Loucy (cell line): ENCODE measurements around the gene GJB6.
A peak's percentile ranks its signal among the peaks of the same experiment; 100 is the strongest.

ENCODE experiments used
- H2AFZ ChIP-seq: fragments of 200-600 bp; sonication (generic); 2 replicates; pipeline ENCODE4 v1.6.0; 2016; ENCODE audit warnings: antibody characterized with exemption, mild to moderate bottlenecking, low read length, moderate library complexity
- H3F3A ChIP-seq: fragments of 200-600 bp; 2 replicates; pipeline ENCODE4 v1.6.0; 2016; ENCODE audit warnings: antibody characterized with exemption, low read depth, mild to moderate bottlenecking
- H3K27me3 ChIP-seq: fragments of 200-600 bp; sonication (generic); 2 replicates; pipeline ENCODE4 v1.6.1; 2014; ENCODE audit warnings: low read length, mild to moderate bottlenecking; ENCODE audit not compliant: insufficient read depth, poor library complexity, severe bottlenecking
- H3K36me3 ChIP-seq: fragments of 200-600 bp; sonication (generic); 2 replicates; pipeline ENCODE4 v1.6.1; 2016; ENCODE audit warnings: low read length; ENCODE audit not compliant: insufficient read depth
- H3K4me1 ChIP-seq: fragments of 200-600 bp; sonication (generic); 2 replicates; pipeline ENCODE4 v1.5.1; 2014; ENCODE audit warnings: low read length, mild to moderate bottlenecking; ENCODE audit not compliant: insufficient read depth, poor library complexity, severe bottlenecking
- H3K4me2 ChIP-seq: fragments of 200-600 bp; sonication (generic); 2 replicates; pipeline ENCODE4 v1.6.0; 2014; ENCODE audit warnings: antibody characterized with exemption, low read length, low read depth, mild to moderate bottlenecking; ENCODE audit not compliant: poor library complexity, severe bottlenecking
- H3K4me3 ChIP-seq: fragments of 200-600 bp; sonication (generic); 2 replicates; pipeline ENCODE4 v1.5.1; 2014; ENCODE audit warnings: low read length, mild to moderate bottlenecking, mixed read lengths; ENCODE audit not compliant: poor library complexity, severe bottlenecking
- H3K79me2 ChIP-seq: fragments of 200-600 bp; sonication (generic); 2 replicates; pipeline ENCODE4 v1.6.1; 2014; ENCODE audit warnings: low read length; ENCODE audit not compliant: insufficient read depth
- H3K9ac ChIP-seq: fragments of 200-600 bp; sonication (generic); 2 replicates; pipeline ENCODE4 v1.6.0; 2014; ENCODE audit warnings: mild to moderate bottlenecking, low read depth, low read length, moderate library complexity; ENCODE audit not compliant: poor library complexity, severe bottlenecking
- H3K9me2 ChIP-seq: fragments of 200-600 bp; sonication (generic); replicated peaks from 2 replicates; pipeline ENCODE4 v1.6.1; 2016; ENCODE audit warnings: low read depth, low read length, mixed read lengths
- H3K9me3 ChIP-seq: fragments of 200-600 bp; sonication (generic); 2 replicates; pipeline ENCODE4 v1.6.1; 2014; ENCODE audit warnings: mild to moderate bottlenecking, antibody characterized with exemption, low read length, low read depth; ENCODE audit not compliant: insufficient read depth
- H4K20me1 ChIP-seq: fragments of 200-600 bp; sonication (generic); 2 replicates; pipeline ENCODE4 v1.6.0; 2014; ENCODE audit warnings: antibody characterized with exemption, low read length, mild to moderate bottlenecking; ENCODE audit not compliant: insufficient read depth, poor library complexity, severe bottlenecking
- EZH2phosphoT487 ChIP-seq: fragments of 200-600 bp; IDR thresholded peaks from 2 replicates; pipeline ENCODE4 v1.6.1; 2018; ENCODE audit warnings: antibody characterized with exemption, mild to moderate bottlenecking, moderate library complexity, borderline replicate concordance
- TF ChIP-seq, protein P1 (sequence below): fragments of 200-600 bp; sonication (generic); conservative IDR thresholded peaks from 2 replicates; pipeline ENCODE4 v1.5.1; 2014; ENCODE audit warnings: mild to moderate bottlenecking, antibody characterized with exemption, low read length

Gene GJB6

DNA sequence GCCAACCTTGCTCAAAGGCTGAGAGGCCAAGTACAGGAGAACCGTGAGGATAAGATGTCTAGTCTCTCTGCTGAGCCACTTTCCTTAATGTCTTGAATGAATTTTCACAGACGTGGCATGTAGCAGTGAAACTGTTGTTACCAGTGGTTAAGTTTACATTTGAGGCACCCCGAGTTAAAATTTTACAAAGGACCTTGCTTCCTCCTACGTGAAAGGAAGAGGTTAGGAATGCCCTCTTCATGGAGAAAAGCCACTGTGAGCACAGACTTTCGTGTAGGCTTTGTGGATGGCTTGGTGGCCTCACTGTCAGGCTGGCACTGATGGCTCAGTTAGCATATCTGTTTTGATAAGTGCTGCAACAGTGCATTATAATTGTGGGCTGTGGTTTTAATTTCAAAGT is 42.0 kb downstream of the GJB6 start:
- Histone ChIP-seq H2AFZ (no peak overlapping the region), H3K9me3 (no peaks in the 10 kb centered on the region), H3K4me2 (no peak overlapping the region), H3K4me3 (no peak overlapping the region), H3K27me3 (no peaks in the 10 kb centered on the region), H4K20me1 (no peaks in the 10 kb centered on the region), H3K9ac (no peak overlapping the region), H3K4me1 (no peaks in the 10 kb centered on the region), H3K36me3 (no peaks in the 10 kb centered on the region), H3F3A (no peaks in the 10 kb centered on the region), H3K79me2 (no peaks in the 10 kb centered on the region), H3K9me2 (no peaks in the 10 kb centered on the region)
- no peak for TF ChIP-seq EZH2phosphoT487
- TF ChIP-seq, protein P1, sequence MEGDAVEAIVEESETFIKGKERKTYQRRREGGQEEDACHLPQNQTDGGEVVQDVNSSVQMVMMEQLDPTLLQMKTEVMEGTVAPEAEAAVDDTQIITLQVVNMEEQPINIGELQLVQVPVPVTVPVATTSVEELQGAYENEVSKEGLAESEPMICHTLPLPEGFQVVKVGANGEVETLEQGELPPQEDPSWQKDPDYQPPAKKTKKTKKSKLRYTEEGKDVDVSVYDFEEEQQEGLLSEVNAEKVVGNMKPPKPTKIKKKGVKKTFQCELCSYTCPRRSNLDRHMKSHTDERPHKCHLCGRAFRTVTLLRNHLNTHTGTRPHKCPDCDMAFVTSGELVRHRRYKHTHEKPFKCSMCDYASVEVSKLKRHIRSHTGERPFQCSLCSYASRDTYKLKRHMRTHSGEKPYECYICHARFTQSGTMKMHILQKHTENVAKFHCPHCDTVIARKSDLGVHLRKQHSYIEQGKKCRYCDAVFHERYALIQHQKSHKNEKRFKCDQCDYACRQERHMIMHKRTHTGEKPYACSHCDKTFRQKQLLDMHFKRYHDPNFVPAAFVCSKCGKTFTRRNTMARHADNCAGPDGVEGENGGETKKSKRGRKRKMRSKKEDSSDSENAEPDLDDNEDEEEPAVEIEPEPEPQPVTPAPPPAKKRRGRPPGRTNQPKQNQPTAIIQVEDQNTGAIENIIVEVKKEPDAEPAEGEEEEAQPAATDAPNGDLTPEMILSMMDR: no peak

DNA sequence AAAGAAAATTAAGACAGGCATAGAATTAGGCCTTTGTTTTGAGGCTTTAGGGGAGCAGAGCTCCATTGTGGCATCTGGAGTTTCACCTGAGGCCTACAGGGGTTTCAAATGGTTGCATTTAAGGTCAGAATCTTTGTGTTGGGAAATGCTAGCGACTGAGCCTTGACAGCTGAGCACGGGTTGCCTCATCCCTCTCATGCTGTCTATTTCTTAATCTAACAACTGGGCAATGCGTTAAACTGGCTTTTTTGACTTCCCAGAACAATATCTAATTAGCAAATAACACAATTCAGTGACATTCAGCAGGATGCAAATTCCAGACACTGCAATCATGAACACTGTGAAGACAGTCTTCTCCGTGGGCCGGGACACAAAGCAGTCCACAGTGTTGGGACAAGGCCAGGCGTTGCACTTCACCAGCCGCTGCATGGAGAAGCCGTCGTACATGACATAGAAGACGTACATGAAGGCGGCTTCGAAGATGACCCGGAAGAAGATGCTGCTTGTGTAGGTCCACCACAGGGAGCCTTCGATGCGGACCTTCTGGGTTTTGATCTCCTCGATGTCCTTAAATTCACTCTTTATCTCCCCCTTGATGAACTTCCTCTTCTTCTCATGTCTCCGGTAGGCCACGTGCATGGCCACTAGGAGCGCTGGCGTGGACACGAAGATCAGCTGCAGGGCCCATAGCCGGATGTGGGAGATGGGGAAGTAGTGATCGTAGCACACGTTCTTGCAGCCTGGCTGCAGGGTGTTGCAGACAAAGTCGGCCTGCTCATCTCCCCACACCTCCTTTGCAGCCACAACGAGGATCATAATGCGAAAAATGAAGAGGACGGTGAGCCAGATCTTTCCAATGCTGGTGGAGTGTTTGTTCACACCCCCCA is 43.2 kb downstream of the GJB6 start:
- no peak overlapping the region for H3K4me3 ChIP-seq
- no peaks in the 10 kb centered on the region for H3K27me3 ChIP-seq
- H3K36me3 ChIP-seq: no peaks in the 10 kb centered on the region
- H3K79me2 ChIP-seq: no peaks in the 10 kb centered on the region
- no peaks in the 10 kb centered on the region for H3K4me1 ChIP-seq
- no peaks in the 10 kb centered on the region for H3K9me2 ChIP-seq
- no peak for TF ChIP-seq EZH2phosphoT487
- TF ChIP-seq, protein P1: 0 out of 2 replicates have a peak, but pooled peaks have one; percentile 28
- H3F3A ChIP-seq: no peaks in the 10 kb centered on the region
- H3K4me2 ChIP-seq: no peak overlapping the region
- no peak overlapping the region for H2AFZ ChIP-seq
- H3K9ac ChIP-seq: no peak overlapping the region
- H3K9me3 ChIP-seq: no peaks in the 10 kb centered on the region
- no peaks in the 10 kb centered on the region for H4K20me1 ChIP-seq

DNA sequence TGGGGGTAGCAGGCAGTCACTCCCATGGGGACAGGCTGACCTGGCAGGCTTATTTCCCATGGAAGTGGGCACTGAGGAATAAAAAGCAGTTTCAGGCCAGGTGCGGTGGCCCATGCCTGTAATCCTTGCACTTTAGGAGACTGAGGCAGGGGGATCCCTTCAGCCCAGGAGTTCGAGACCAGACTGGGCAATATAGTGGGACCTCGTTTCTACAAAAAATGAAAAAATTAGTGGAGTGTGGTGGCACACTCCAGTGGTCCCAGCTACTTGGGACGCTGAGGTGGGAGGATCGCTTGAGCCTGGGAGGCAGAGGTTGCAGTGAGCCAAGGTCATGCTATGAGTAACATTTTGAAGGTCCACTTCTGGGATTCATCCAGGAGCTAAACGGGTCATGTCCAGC is 45.3 kb downstream of the GJB6 start:
- no peaks in the 10 kb centered on the region for H3K27me3 ChIP-seq
- no peaks in the 10 kb centered on the region for H3K9me3 ChIP-seq

More for the DNA sequence above, 45.3 kb downstream of the GJB6 start:
- Histone ChIP-seq H3F3A (no peaks in the 10 kb centered on the region), H3K36me3 (no peaks in the 10 kb centered on the region), H2AFZ (no peak overlapping the region), H3K4me3 (no peak overlapping the region), H3K9me2 (no peaks in the 10 kb centered on the region), H3K4me1 (no peaks in the 10 kb centered on the region), H3K79me2 (no peaks in the 10 kb centered on the region), H4K20me1 (no peaks in the 10 kb centered on the region), H3K4me2 (no peak overlapping the region), H3K9ac (no peak overlapping the region)
- no peak for TF ChIP-seq EZH2phosphoT487
- TF ChIP-seq, protein P1: no peak
